RCC 7860 (cell line): ENCODE data around the gene QSOX1.

Source experiments
- DNase-seq: peaks from one replicate; pipeline ENCODE4 v3.0.0-alpha.2; 2015; ENCODE audit warnings: low spot score
- FAIRE-seq: peaks from 2 replicates; lab custom pipeline; 2012; peaks lifted over from hg19 to GRCh38; lab: Jason Lieb, UNC

The QSOX1 gene

GRCh38 chr1:180167721-180168467, 13.2 kb downstream of the QSOX1 start:
- peak; percentile 89 for DNase-seq
- FAIRE-seq, result peak; percentile 68

GRCh38 chr1:180168786-180169639, 14.3 kb downstream of the QSOX1 start:
- DNase-seq (peak; percentile 32), FAIRE-seq (no peak)

GRCh38 chr1:180169640-180170195, 15.0 kb downstream of the QSOX1 start:
- no peak for DNase-seq
- FAIRE-seq, result no peak

- DNase-seq (no peak), FAIRE-seq (no peak)
Measured at GRCh38 chr1:180170546-180171151, 16.0 kb downstream of the QSOX1 start.

GRCh38 chr1:180171691-180172090, 17.0 kb downstream of the QSOX1 start:
- FAIRE-seq (no peak), DNase-seq (no peak)

GRCh38 chr1:180173451-180173850, 18.8 kb downstream of the QSOX1 start:
- no peak for FAIRE-seq

GRCh38 chr1:180173952-180174351, 19.3 kb downstream of the QSOX1 start:
- no peak for DNase-seq
- FAIRE-seq, result no peak

More at GRCh38 chr1:180173451-180173850, 18.8 kb downstream of the QSOX1 start:
- no peak for DNase-seq

GRCh38 chr1:180175291-180175690, 20.6 kb downstream of the QSOX1 start:
- no peak for DNase-seq

GRCh38 chr1:180175806-180176205, 21.1 kb downstream of the QSOX1 start:
- FAIRE-seq, result no peak
- DNase-seq, result no peak

More at GRCh38 chr1:180175291-180175690, 20.6 kb downstream of the QSOX1 start:
- FAIRE-seq, result no peak

GRCh38 chr1:180176965-180177364, 22.3 kb downstream of the QSOX1 start:
- FAIRE-seq (no peak), DNase-seq (no peak)

- DNase-seq, result no peak
- FAIRE-seq, result no peak
Measured at GRCh38 chr1:180177931-180178330, 23.3 kb downstream of the QSOX1 start.

GRCh38 chr1:180178511-180179161, 24.0 kb downstream of the QSOX1 start:
- FAIRE-seq, result no peak
- DNase-seq, result peak; percentile 24

GRCh38 chr1:180179162-180179957, 24.7 kb downstream of the QSOX1 start:
- DNase-seq, result no peak
- FAIRE-seq, result no peak

- FAIRE-seq (no peak), DNase-seq (no peak)
Measured at GRCh38 chr1:180181048-180181447, 26.4 kb downstream of the QSOX1 start.

- FAIRE-seq (no peak), DNase-seq (no peak)
Measured at GRCh38 chr1:180181996-180182642, 27.4 kb downstream of the QSOX1 start.

GRCh38 chr1:180182643-180183311, 28.1 kb downstream of the QSOX1 start:
- FAIRE-seq (no peak), DNase-seq (no peak)

GRCh38 chr1:180183426-180183825, 28.8 kb downstream of the QSOX1 start:
- DNase-seq, result no peak
- FAIRE-seq, result no peak

- FAIRE-seq (no peak), DNase-seq (no peak)
Measured at GRCh38 chr1:180184041-180184440, 29.4 kb downstream of the QSOX1 start.

GRCh38 chr1:180185281-180185680, 30.6 kb downstream of the QSOX1 start:
- FAIRE-seq, result no peak
- DNase-seq, result no peak
